Activated gamma-delta T cell (primary cell): ENCODE measurements around the gene EXOC4.
"Not testable (repeated sequence)": the region's sequence is repeated elsewhere in the genome, so short reads cannot be mapped to it uniquely, and the experiment has no call there.

Source experiments
- DNase-seq: peaks from one replicate; lab custom pipeline; 2025; lab: John Stamatoyannopoulos, UW

Gene EXOC4

DNA sequence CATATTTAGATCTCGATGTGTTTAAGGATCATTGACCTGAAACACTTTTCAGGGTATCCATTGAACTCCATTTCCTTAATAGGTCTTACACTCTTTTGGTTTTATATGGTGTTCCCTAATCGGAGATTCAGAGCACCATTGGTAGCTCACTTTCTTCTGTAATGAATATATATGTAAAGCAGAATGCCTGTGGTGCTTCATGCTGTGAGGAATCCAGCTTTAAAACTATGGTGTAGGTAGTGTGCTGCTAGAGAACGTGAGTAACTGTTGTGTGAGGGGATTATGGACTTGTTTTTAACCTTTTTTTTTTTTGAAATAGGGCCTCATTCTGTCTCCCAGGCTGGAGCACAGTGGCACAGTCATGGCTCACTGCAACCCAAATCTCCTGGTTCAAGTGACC, 497.4 kb downstream of the EXOC4 start:
- no peak for DNase-seq

DNA sequence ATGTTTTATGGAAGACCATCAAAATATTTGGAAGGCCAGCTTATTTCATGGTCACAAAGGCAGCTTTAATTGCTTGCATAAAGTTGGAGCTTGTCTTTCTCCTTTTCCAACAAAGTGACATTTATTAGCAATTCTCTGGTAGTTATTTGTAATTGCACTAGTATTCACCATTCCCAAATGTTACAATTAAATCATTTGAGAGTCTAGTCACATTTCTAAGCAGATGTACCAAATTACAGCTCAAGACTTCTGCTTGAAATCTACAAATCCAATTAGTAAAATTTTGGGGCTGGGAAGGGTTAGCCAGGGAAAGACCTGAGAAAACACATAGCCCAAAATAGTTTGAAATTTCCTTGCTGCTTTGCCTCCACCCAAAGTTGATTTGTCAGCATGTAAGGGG, 498.2 kb downstream of the EXOC4 start:
- no peak for DNase-seq

DNA sequence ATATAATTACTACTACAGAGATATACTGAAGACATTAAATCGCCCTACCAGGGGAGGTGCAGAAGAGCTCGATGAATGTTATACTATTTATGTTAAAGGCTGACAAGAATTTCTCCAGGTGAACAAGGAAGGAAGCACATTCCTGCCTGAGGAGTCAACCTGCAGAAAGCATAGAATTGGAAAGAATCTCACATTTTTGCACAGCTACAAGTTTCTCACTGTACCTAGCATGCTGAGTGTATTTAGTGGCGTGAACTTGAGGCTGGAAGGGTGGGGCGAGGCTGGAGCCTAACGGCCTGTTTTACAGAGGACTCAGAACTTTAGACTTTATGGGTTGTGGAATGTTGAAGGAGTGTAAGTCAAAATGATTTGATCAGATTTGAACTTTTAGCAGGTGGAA, 500.6 kb downstream of the EXOC4 start:
- DNase-seq: no peak

DNA sequence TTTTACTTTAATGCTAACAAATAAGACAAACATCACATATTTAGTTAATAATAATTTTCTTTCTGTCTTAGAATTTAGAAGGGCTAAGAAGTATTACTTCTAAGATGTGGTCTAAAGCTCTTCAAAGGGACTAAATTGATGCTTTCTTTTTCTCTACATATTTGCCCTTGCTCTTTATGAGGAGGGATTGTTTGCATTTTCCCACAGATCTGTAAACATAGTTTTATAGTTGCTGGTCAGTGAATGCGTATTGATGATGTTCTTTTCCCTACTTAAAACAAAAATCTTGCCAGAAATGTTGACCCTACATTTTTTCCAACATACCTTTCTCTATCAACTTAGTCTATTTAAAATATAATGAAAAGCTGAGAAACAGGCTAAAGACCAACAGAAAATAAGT, 501.8 kb downstream of the EXOC4 start:
- DNase-seq: no peak

DNA sequence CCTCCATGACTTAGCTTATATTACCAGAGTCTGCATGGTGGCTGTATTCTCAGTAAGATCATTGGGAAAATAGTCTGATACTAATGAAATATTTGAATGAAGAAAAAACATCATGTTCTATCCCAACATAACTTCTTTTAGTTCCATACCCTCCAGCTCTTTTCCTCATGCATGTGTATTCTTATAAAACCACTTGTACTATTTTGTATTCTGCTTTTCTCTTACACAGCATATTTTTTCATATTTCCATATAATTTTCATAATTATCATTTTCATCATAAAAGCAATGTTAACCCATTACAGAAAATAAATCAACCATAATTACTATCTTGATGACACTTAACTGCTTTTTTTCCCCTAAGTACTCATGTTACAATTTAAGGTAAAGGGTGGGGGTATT, 503.0 kb downstream of the EXOC4 start:
- no peak for DNase-seq

DNA sequence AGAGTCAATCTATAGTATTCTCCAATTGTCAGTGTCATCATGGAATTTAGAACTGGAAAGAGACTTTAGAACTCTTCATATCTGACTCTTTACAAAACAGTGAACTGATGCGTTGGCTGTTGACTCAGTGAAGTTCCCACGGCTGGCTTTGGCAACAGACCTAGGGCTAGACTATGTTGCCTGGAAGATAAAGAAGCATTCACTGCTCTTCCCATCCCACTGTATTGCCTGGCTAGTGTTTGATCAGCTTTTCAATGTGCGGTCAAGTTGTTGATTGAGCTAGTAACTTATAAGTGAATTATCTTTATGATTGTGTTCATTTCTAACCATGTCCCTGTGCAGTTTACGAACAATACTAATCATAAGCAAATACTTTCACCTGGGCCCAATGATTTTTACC, 508.6 kb downstream of the EXOC4 start:
- DNase-seq: no peak

DNA sequence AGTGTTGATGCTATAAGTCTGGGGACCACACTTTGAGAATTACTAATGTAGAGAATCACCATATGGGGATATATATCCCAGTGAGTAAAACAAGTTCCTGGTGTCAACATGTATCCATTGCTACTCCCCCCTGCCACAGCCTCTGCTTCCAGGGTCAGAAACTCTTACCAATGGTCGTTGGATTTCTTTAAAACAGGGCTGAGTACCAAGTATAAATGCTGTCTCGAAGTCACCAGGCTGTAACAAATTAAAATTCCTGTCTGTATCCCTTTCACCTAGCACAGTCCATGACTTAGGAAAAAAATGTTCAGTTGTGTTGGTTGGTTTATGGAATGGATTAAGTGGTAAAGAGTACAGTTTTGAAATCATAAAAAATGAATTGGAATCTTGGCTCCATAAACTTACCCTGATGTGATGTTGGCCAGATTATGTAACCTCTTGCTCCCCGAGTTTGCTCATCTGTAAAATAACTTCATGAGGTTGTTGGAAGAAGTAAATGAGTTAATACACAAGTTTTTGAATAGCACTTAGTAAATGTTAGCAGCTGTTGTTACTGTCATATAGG, 510.3 kb downstream of the EXOC4 start:
- DNase-seq: no peak

DNA sequence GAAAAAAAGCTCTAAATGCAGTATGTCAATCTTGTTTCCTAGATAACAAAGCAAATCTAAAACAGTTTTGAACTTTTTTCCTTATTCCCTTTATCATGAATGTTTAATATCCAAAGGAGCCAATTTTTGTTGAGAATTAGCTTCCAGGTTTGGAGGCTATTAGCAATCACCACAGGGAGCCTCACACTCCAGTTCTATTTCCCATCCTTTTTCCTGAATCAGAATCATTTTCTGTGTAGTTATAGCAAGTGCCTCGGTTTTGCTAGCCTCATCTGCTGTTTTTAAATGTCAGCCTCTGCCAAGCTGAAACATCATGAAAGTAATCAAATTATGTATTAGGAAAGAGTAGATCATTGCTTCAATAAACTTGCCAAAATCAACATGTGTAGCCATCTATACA, 516.8 kb downstream of the EXOC4 start:
- no peak for DNase-seq

DNA sequence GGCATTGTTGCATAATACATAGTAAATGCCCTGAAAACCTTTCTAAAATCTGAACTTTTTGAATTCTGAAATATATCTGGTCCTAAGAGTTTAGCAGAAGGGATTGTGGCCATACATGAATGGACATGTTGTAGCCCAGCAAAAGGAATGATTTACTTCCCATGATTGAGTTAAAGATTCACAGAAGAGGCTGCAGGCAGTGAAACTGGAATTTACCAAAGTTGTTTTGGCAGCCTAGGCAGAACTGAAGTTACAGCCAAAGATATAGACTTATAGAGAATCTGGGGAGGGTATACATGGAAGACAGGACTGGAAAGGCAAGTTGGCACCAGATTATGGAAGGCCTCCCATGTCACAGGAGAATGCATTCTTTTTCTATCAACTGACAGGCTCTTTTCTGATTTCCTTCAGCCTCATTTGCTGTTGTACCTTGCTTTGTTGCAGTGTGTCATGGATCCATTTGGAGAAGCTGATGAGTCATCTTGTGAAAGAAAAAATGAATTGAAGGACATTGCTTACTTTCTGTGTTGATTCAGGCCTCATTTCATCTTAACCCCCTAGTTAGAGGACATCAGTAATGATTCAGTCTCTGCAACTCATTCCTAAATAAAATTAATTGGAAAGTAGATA, 518.1 kb downstream of the EXOC4 start:
- no peak for DNase-seq

DNA sequence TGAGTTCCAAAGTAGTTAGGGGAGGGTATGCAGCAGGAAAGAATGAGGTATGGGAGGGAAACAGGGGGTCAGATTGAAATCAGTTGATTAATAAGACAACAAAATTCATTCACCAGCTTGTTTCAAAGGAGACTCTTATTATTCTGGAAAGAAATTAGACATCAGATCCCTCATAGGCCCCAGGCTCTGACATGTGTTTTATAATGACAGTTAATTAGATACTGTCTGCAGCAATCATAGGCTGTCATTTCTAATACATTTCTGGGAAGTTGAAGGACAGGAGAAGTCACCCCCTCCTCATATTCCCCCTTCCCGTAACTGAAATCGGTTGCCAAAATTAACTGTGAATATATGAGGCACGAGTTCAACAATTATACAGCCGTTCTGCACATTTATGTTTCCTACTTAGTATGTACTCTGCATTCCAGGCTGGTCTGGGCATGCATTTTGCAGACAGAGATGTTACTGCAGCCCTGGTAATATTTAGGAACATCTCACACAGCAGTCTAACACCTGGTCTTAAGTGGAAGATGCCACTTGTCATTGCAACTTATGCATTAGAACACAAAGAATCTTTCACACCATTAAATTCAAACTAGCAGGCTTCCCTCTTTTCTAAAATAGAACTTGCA, 519.0 kb downstream of the EXOC4 start:
- DNase-seq: no peak

DNA sequence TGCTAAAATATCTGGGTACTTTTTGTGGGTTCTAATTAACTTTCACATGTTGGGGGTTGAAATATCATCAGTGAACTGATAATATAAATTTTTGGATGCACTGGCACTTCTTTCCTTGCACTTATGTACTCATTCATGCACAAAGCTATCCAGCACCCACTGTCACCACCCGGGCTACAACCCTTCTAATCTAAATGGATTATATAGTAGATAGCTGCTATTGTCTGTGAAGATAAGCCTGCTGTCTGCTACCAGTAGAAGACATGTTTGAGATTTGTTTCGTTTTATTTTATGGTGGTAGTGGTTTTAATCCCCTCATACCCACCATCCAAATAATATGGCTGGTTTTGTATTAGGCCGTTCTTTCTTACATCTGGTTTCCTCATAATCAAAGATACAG, 520.7 kb downstream of the EXOC4 start:
- no peak for DNase-seq

DNA sequence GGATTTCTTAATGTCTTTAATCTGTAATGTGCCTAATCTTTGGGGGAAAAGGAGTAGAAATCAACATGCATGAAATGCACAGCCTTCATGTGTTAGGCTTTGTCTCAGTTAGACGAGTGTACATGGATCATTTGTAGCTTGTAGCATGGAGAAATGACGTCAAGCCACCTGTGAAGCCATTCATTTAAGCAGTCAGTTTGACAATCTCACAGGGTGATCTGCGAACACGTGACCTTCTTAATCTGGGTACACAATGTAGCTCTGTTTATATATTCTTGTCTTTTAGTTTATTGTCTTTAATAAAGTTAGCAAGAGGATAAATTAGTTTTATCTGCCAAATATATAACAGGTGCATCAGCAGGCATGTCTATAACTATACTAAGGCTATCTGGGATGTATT, 522.3 kb downstream of the EXOC4 start:
- no peak for DNase-seq

DNA sequence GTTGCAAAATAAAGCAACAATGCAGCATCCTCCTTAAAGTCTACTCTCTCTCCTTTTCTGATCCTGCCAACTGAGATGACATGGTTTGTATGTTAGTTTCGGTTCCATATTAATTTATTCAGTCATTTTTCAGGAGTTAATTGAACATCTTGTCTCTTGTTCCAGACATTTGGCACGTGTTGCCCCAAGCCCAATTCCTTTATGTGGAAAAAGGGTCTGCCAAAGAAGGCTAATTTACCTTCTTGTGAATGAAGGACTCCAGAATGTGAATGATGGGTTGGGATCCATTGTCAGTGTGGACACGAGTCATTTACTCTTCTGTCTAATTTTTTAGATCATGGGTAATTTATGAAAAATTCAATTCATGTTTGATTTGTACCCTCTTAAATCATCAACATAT, 523.4 kb downstream of the EXOC4 start:
- DNase-seq: no peak

DNA sequence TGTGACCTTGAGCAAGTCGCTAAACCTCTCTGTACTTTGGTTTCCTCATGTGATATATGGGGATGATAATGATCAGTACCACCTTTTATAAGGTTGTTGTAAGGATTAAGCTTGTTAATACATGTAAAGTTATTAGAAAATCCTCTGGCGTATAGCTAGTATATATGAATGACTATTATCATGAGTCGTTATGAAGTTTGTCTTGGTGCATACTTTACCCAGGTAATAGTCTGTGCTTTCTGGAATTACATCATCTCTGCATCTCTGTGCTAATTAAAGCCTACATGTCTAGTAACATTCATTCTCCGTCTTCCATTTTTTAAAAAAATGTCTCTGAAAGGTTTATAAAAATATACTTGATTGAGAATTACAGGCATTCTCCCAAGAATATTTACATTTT, 524.8 kb downstream of the EXOC4 start:
- no peak for DNase-seq

DNA sequence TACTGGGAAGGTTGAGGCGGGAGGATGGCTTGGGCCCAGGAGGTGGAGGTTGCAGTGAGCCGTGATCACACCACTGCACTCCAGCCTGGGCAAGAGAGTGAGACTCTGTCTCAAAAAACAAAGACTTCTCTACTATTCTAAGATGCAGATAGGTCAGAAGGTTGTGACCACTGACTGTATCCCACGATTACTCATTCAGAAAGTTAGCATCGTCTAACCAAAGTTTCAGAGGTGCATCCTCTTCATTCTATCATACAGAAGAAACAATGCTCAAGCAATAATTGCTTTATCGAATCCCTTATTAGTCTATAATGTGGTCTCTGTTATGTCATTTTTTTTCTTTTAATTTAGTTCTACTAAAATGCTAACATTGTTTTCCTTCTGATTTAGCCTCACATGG, 525.6 kb downstream of the EXOC4 start:
- DNase-seq: no peak

DNA sequence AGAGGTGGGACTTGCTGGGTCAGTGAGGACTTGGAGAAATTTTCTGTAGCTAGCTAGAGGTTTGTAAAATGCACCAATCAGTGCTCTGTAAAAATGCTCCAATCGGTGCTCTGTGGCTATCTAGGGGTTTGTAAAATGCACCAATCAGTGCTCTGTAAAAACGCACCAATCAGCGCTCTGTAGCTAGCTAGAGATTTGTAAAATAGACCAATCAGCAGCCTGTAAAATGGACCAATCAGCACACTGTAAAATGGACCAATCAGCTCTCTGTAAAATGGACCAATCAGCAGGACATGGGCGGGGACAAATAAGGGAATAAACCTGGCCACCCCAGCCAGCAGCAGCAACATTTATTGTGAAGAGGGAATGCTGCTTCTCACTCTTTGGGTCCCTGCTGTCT, 526.7 kb downstream of the EXOC4 start:
- DNase-seq: not testable (repeated sequence)

DNA sequence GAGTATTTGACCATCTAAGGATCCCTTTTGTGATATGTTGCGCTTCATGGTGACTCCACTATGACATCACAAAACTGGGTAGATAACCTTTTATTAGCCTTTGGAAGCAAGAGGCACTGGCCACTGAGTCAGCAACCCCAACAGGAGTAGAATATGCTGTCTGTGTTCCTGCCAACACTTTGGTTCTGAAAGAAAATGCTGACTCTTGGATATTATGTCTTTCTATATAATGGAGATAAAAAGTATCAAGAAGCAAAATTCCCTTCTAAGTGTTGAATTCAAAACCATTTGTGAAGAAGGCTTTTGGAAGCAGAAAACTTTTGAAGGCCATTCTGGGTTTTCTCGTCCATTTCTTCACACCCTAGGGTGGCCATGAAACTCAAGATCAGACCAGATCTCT, 528.0 kb downstream of the EXOC4 start:
- DNase-seq: no peak

DNA sequence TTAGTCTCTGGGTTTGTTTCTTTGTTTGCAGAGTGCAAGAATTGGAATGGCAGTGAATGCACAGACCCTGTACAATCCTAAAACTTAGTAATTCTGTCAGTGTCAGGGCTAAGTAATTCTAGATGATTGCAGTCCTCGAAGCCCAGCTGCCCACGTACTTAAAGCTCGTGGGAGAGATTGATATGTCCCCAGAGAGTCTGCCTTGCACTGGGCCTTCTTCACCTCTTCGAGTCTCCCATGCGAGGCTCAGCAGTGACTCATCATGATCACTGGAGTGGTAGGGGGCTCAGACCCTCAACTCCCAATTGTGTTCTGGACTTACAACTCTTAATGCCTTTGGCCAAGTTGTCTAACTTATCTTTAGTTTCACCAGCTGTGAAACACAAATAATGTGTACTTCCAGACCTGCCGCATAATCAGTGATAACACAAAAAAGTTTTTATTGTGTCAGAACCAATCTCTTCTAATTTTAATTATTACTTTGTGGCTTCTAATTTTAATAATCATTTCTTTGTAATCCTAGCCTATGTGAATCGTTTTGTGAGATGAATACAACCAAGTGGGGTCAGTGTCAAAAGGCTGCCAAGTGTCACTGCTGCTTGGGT, 528.7 kb downstream of the EXOC4 start:
- no peak for DNase-seq

DNA sequence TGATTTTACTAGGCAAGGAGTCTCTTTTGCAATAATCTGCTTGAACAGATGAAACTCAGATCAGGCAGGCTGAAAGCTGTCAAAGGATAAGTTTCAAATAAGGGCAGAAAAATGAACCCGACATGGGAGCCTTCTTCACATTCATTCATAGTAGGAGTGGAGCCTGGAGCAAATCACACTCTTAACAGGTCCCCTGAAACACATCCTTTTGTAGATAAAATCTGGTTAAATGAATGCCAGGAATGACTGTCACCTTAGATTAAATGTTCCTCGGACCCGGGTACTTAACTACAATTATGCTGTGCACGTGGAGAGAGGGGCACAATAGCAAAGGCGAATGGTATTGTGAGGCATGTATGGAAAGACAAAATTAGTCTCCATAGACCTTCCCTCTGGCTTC, 529.6 kb downstream of the EXOC4 start:
- no peak for DNase-seq

DNA sequence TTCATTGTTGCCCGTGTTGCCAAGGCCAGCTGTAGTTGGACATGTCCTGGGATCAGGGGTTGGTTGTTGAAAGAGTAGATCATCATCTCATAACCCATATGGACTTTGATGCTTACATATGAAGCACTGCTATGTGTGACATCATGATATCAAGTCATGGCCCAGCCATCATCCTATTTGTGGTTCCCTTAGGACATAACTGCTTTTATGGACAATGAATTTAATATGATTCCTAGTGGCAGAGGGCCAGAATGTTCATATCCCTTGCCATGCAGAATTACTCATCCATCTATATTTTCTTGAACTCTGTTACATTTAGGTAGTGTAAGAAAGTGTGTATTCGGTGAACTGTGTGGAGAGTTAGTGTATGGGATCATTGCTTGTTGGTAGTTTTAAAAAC, 530.4 kb downstream of the EXOC4 start:
- no peak for DNase-seq

DNA sequence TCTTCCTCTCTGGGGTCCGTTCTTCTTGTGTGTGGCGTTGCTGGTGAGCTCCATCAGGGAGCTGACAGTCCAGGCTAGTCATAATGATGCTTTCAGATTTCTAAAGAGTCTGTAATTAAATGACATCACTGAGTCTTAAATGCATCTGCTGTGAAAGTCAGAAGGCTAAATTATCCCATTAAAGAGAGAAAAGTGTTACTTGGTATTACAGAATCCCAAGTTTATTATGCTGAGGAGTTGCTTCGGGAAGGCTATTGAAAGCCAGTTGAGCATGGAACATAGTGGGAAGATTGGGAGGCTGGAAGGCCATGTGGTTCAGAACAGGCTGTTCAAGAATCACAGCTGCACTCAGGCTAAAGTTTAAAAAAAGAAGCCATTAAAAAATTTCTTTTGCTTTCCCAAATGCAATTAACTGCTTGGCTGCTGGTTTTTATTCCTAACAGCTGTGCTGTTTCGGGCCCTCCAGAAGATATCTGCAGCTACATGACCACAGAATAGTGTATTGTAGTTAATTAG, 531.7 kb downstream of the EXOC4 start:
- DNase-seq: no peak

DNA sequence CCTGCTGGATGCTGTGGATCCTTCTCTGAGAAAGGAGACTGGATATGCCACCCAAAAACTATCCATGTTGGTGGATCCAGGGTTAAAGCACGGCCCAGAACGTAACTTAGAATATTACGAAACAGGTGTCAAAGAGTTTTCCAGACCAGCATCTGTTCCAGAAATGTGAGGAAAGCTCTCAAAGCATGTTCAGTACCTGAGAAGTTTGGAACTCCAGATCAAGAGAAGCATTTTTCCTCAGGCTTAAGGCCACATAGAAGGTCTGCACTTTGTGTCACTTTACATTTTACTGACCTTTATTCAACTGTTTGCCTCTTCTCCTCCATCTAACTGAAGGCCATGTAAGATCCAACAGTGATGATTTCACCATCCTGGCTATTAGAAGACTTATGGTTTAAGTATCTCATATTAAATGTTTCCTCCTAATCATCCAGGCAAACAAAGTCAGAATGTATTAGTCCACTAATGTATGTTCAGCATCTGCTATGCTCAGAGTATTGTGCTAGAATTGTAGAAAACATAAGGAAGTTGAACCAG, 533.6 kb downstream of the EXOC4 start:
- DNase-seq: no peak

DNA sequence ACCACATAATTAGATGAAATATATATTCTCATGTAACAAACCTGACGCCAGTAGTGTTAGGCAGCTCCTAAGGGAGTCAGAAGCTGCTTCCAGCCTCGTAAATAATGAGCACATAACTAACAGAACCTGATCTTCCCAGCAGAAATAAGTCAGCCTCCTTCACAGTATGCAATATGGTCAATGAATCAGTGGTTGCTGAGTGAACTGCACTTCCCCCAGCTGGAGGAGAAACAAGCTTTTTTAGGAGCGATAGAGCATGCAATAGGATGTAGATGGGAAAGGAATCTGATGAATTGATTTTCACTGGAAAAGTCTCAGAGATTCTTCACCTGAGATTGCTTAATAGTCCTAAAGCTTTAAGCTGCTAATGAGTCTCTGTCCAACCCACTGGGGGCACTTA, 537.1 kb downstream of the EXOC4 start:
- no peak for DNase-seq
